A673 (cell line): ENCODE data around the gene AIM2. TPM values are rescaled to one million over a fixed set of nuclear protein-coding genes. Genes with fewer than 3 reads are reported as not detected.

ENCODE experiments used
- BruUV-seq: library from RNA; stranded (reverse); fragments of 400-500 nt; replicated peaks from 2 replicates; lab custom pipeline; 2021; lab: Mats Ljungman, UMichigan
- CTCF ChIA-PET: fragments of 300-600 bp; sonication (Branson Sonifier 250); formaldehyde crosslinking; loops from one replicate; lab custom pipeline; 2022; ENCODE audit warnings: antibody characterized with exemption; lab: Charles Lee
- POLR2A ChIA-PET: fragments of 300-600 bp; sonication (Branson Sonifier 250); formaldehyde crosslinking; loops from one replicate; lab custom pipeline; 2022; ENCODE audit warnings: antibody characterized with exemption; ENCODE audit not compliant: low non-redundant PET; lab: Charles Lee
- DNase-seq: peaks from one replicate; pipeline ENCODE4 v3.0.0-alpha.2; 2015; ENCODE audit warnings: low spot score
- H3K27ac ChIP-seq: fragments of 200-600 bp; sonication (generic); 2 replicates; pipeline ENCODE4 v1.5.1; 2016; ENCODE audit warnings: mixed run types, low read depth, mild to moderate bottlenecking, mixed read lengths, antibody characterized with exemption, low read length; ENCODE audit not compliant: poor library complexity, severe bottlenecking
- H3K27me3 ChIP-seq: fragments of 200-600 bp; sonication (generic); replicated peaks from 2 replicates; pipeline ENCODE4 v1.6.1; 2017; ENCODE audit warnings: mixed run types, low read depth, mild to moderate bottlenecking, mixed read lengths, antibody characterized with exemption, low read length; ENCODE audit not compliant: insufficient read depth, poor library complexity
- H3K36me3 ChIP-seq: fragments of 200-600 bp; sonication (generic); 2 replicates; pipeline ENCODE4 v1.6.1; 2016; ENCODE audit warnings: mixed run types, mild to moderate bottlenecking, mixed read lengths, antibody characterized with exemption, low read length; ENCODE audit not compliant: insufficient read depth, poor library complexity, severe bottlenecking
- H3K4me1 ChIP-seq: fragments of 200-600 bp; sonication (generic); 2 replicates; pipeline ENCODE4 v1.6.1; 2017; ENCODE audit warnings: mixed run types, mild to moderate bottlenecking, mixed read lengths, antibody characterized with exemption, low read length; ENCODE audit not compliant: insufficient read depth, poor library complexity, severe bottlenecking
- H3K4me3 ChIP-seq: fragments of 200-600 bp; sonication (generic); 2 replicates; pipeline ENCODE4 v1.5.1; 2016; ENCODE audit warnings: low read depth, mixed run types, mild to moderate bottlenecking, mixed read lengths, low read length; ENCODE audit not compliant: poor library complexity, severe bottlenecking
- H3K9me3 ChIP-seq: fragments of 200-600 bp; sonication (generic); 2 replicates; pipeline ENCODE4 v1.6.1; 2016; ENCODE audit warnings: mixed run types, low read depth, mild to moderate bottlenecking, mixed read lengths, antibody characterized with exemption, low read length; ENCODE audit not compliant: poor library complexity, severe bottlenecking
- CTCF ChIP-seq: fragments of 300-800, 200-600 bp; sonication (generic); conservative IDR thresholded peaks from 2 replicates; pipeline ENCODE4 v1.5.1; 2017; ENCODE audit warnings: low read depth, mild to moderate bottlenecking, antibody characterized with exemption, low read length, moderate library complexity, mixed read lengths
- EZH2 ChIP-seq: fragments of 200-600 bp; sonication (generic); IDR thresholded peaks from 2 replicates; pipeline ENCODE4 v1.6.1; 2017; ENCODE audit warnings: borderline replicate concordance, low read depth, mild to moderate bottlenecking, mixed read lengths, antibody characterized with exemption, low read length; ENCODE audit not compliant: poor library complexity, severe bottlenecking
- intact Hi-C: fragments of 100-400 bp; cut with micrococcal nuclease; formaldehyde crosslinking; loops from one replicate; pipeline ENCODE4 v1.10.0; 2022; ENCODE audit not compliant: unreplicated experiment
- total RNA-seq: library from RNA; stranded (reverse); gene quantifications from 2 replicates; pipeline ENCODE4 v1.2.3, GENCODE V29; 2021

The AIM2 gene
- total RNA-seq, 1 experiment from 2014 or later: not detected

- no TSS peak for BruUV-seq
- POLR2A ChIA-PET: no interaction called here
- Histone ChIP-seq H3K4me3 (no peak overlapping the region), H3K36me3 (no peaks in the 10 kb centered on the region), H3K27me3 (peaks cover 28% of the 10 kb centered on the region), H3K4me1 (no peaks in the 10 kb centered on the region), H3K9me3 (no peaks in the 10 kb centered on the region), H3K27ac (no peak overlapping the region)
- CTCF ChIA-PET: no interaction called here
- intact Hi-C loops: no loop called here
- no peak for DNase-seq
- TF ChIP-seq CTCF (no peak), EZH2 (no peak)
These were observed 8.3 kb upstream of the AIM2 start for GRCh38 chr1:159084867-159085266.

- H3K27ac ChIP-seq: no peak overlapping the region
- TF ChIP-seq CTCF: no peak
- TF ChIP-seq EZH2: no peak
- no peak overlapping the region for H3K4me3 ChIP-seq
- no peaks in the 10 kb centered on the region for H3K4me1 ChIP-seq
- BruUV-seq: no TSS peak
- DNase-seq: no peak
- CTCF ChIA-PET: no interaction called here
- H3K36me3 ChIP-seq: no peaks in the 10 kb centered on the region
- POLR2A ChIA-PET: no interaction called here
- intact Hi-C loops: no loop called here
- no peaks in the 10 kb centered on the region for H3K9me3 ChIP-seq
- peaks cover 34% of the 10 kb centered on the region for H3K27me3 ChIP-seq
These were observed 7.6 kb upstream of the AIM2 start for GRCh38 chr1:159084152-159084551.

- Histone ChIP-seq H3K4me1 (no peaks in the 10 kb centered on the region), H3K27ac (no peak overlapping the region), H3K9me3 (no peaks in the 10 kb centered on the region), H3K4me3 (no peak overlapping the region), H3K27me3 (peaks cover 34% of the 10 kb centered on the region), H3K36me3 (no peaks in the 10 kb centered on the region)
- no peak for TF ChIP-seq EZH2
- no peak for TF ChIP-seq CTCF
- no TSS peak for BruUV-seq
- ChIA-PET CTCF (no interaction called here), POLR2A (no interaction called here)
- DNase-seq: no peak
- intact Hi-C loops: no loop called here
These were observed 6.4 kb upstream of the AIM2 start for GRCh38 chr1:159083013-159083412.
